HG02938 (cell line): ENCODE results near the gene FAM222B.
A peak's percentile ranks its signal among the peaks of the same experiment; 100 is the strongest.
"Not testable (repeated sequence)": the region's sequence is repeated elsewhere in the genome, so short reads cannot be mapped to it uniquely, and the experiment has no call there.

Source experiments
- ATAC-seq: cut with Tn5 transposase; IDR thresholded peaks from one replicate; pipeline ENCODE4 v1.9.1; 2021; ENCODE audit warnings: mild to moderate bottlenecking, moderate library complexity; ENCODE audit not compliant: unreplicated experiment

The FAM222B gene

GRCh38 chr17:28843816-28844148, 1.2 kb upstream of the FAM222B start:
- ATAC-seq = no peak

GRCh38 chr17:28841901-28842281, 699 bp downstream of the FAM222B start:
- ATAC-seq = no peak

GRCh38 chr17:28839221-28839620, 3.4 kb downstream of the FAM222B start:
- no peak for ATAC-seq

- not testable (repeated sequence) for ATAC-seq
These were observed 6.0 kb downstream of the FAM222B start for GRCh38 chr17:28836541-28836940.

- no peak for ATAC-seq
These were observed 8.2 kb downstream of the FAM222B start for GRCh38 chr17:28834420-28834819.

GRCh38 chr17:28828294-28829040, 14.1 kb downstream of the FAM222B start:
- no peak for ATAC-seq

- ATAC-seq = no peak
These were observed 14.9 kb downstream of the FAM222B start for GRCh38 chr17:28827672-28828071.

GRCh38 chr17:28819582-28819981, 23.0 kb downstream of the FAM222B start:
- no peak for ATAC-seq

- ATAC-seq = no peak
These were observed 23.8 kb downstream of the FAM222B start for GRCh38 chr17:28818819-28819221.

GRCh38 chr17:28816540-28816939, 26.1 kb downstream of the FAM222B start:
- no peak for ATAC-seq

GRCh38 chr17:28812748-28813377, 29.7 kb downstream of the FAM222B start:
- ATAC-seq = peak; percentile 16

GRCh38 chr17:28812091-28812747, 30.4 kb downstream of the FAM222B start:
- ATAC-seq = peak; percentile 86

GRCh38 chr17:28811651-28812090, 30.9 kb downstream of the FAM222B start:
- ATAC-seq = no peak

GRCh38 chr17:28810437-28810836, 32.2 kb downstream of the FAM222B start:
- ATAC-seq = no peak

- no peak for ATAC-seq
These were observed 34.5 kb downstream of the FAM222B start for GRCh38 chr17:28807925-28808634.

- ATAC-seq = no peak
These were observed 46.5 kb downstream of the FAM222B start for GRCh38 chr17:28796062-28796461.

- ATAC-seq = not testable (repeated sequence)
These were observed 47.6 kb downstream of the FAM222B start for GRCh38 chr17:28794846-28795441.

- ATAC-seq = no peak
These were observed 49.5 kb downstream of the FAM222B start for GRCh38 chr17:28792877-28793661.

- no peak for ATAC-seq
These were observed 54.5 kb downstream of the FAM222B start for GRCh38 chr17:28788100-28788499.

GRCh38 chr17:28783161-28783560, 59.4 kb downstream of the FAM222B start:
- ATAC-seq = no peak
